HG03060 (cell line): ENCODE results near the gene GATA6.

Source experiments
- ATAC-seq: cut with Tn5 transposase; IDR thresholded peaks from one replicate; pipeline ENCODE4 v1.9.1; 2021; ENCODE audit warnings: low read depth, moderate number of reproducible peaks; ENCODE audit not compliant: unreplicated experiment

GATA6 gene

DNA sequence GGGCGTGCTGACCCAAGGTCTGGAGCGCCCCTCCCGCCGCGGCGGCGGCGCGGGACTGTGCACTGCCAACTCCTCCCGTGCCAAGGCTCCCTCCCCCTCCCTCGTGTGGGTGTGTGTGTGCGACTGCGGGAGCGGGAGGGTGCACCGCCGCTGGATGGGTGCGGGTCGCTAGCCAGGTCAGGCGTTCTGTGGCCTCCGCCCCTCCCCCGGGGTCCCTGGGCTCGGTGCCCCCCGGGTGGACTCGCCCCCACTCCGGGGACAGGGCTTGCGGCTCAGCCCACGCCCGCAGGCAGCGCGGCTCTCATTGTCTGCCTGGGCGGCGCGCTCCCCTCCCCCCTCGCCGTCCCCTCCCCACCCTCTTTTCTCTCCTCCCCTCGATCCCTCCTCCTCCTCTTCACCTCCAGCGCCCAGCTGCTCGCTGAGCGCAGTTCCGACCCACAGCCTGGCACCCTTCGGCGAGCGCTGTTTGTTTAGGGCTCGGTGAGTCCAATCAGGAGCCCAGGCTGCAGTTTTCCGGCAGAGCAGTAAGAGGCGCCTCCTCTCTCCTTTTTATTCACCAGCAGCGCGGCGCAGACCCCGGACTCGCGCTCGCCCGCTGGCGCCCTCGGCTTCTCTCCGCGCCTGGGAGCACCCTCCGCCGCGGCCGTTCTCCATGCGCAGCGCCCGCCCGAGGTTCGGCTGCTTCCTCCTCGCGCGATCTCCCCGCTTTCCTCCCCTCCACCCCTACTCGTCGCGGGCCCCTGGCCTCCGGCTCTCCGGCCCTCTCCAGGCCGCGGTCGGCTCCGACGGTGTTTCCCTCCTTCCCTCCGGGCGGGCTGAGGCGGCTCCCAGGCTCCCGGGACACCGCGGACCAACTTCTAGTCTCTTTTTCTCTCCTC lies at the start of gene GATA6:
TSS of gene GATA6 (plus strand) at position 579 of the 878 bp plus-strand sequence. CDS start 1,556 bp downstream, outside the sequence.
- no peak for ATAC-seq

DNA sequence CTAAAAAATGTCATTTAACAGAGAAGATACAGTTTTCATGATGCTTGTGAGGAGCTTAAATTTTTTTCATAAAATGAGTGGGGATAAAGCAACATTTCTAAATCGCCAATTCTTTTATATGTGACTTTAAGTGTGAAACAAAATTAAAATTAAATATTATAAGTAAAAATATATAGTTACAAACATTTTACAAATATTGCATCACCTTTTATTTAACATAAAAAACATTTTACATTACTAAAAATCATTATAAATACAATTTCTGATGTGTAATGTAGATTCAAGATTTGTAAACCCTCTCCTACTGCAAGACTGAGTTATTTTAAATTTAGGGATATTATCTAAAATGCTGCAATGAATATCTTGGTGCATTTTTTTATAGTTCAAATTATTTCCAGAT lies 44.4 kb upstream of the GATA6 start:
- ATAC-seq = no peak

DNA sequence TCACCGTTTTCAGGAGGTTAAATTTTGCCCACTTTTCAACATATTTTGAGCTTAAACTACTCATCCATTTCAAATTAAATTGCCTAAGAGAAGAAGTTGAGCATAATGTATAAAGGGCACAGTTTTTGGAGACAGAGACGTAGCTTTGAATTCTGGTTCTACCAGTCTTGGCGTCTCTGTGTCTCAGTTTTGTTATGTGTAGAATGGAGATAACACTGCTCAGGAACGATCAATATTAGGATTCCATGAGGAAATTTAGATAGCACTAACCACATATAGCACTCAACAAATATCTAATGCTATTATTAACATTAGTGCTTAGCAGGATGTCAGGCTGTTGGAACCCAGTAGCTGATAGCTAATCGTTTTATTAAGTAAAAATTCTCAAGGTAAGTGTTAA lies 40.4 kb upstream of the GATA6 start:
- ATAC-seq = no peak

DNA sequence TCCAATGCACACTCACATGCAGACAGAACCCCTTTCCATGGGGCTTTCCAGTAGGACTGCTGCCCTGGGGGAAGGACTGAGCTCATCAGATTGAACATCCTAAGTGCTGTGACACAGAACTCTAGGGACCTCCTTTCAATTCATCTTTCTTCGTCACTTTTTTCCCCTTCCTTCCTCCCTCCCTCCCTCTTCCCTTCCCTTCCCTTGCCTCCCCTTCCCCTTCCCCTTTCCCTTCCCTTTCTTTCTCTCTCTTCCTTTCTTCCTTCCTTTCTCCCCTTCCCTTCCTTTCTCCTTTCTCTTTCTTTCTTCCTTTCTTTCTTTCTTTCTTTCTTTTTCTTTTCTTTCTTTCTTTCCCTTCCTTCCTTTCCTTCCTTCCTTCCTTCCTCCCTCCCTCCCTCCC lies 39.6 kb upstream of the GATA6 start:
- no peak for ATAC-seq

DNA sequence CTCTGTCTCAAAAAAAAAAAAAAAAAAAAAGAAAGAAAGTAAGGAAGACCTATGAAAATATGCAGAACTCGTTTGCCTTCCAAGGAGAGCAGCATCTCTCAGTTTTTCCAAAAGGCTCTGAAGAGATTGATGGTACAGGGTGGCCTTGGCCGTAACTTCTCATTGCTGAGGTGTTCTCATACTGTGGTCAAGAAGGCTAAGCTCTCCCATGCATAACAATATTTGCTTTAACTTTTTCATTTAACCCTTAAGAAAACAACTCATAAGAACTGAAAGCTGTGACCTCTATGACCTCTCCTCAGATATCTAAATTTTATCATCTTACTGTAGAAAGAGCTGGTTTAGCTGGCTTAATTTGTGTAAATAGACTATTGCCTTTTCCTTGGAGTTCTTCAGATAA lies 37.1 kb upstream of the GATA6 start:
- ATAC-seq = no peak

DNA sequence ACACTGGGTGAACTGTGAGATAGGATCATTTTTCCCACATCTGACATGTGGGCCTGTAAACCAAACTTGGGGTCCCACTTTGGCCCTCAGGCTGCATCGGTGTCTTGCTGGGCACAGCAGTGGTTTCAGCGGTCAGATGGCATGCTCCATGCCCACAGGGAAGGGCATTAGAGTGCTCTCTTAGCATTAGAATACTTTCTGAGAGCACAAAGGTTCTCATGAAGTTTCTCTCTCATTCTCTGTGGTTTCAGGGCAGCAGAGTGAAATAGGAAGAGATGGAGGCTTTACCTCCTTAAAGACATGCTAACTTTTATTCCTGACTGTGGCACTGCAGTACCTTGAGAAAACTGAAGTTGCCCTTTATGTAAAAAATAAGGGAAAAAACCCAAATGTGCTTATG lies 36.6 kb upstream of the GATA6 start:
- ATAC-seq = no peak

DNA sequence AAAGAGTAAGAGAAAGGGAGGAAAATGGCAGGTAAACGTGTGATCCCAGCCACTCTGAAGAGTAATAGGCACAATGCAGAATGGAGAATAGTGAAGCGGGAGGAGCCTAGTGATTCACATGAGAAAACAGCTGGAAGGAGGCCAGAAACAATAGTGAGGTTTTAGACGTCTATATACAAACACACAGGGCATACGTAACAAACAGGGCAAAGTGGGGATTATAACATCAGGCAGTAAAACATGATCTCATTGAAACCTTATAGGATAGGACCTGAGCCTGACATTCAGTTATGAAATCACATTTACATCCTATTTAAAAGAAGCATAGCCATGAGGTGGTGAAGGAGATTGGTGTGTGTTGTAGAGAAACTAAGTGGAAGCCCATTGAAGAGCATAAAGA lies 33.0 kb upstream of the GATA6 start:
- ATAC-seq = no peak

DNA sequence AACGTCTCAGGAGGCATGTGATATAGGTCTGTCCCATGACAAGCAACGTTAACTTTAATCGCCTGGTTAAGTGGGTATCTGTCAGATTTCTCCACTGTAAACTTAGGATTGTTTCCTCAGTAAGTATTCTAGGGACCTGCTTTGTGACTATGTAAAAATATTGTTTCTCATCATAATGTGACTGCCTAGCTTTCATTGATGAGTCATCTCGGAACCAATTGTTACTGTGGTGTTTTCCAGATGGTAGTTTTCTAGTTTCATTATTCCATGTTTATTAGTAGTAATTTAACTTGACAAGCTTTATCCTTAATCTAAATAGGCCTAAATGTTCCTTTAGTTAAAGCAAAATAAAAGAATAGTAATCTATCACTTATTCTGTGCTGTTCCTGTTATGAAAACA lies 28.2 kb upstream of the GATA6 start:
- no peak for ATAC-seq

DNA sequence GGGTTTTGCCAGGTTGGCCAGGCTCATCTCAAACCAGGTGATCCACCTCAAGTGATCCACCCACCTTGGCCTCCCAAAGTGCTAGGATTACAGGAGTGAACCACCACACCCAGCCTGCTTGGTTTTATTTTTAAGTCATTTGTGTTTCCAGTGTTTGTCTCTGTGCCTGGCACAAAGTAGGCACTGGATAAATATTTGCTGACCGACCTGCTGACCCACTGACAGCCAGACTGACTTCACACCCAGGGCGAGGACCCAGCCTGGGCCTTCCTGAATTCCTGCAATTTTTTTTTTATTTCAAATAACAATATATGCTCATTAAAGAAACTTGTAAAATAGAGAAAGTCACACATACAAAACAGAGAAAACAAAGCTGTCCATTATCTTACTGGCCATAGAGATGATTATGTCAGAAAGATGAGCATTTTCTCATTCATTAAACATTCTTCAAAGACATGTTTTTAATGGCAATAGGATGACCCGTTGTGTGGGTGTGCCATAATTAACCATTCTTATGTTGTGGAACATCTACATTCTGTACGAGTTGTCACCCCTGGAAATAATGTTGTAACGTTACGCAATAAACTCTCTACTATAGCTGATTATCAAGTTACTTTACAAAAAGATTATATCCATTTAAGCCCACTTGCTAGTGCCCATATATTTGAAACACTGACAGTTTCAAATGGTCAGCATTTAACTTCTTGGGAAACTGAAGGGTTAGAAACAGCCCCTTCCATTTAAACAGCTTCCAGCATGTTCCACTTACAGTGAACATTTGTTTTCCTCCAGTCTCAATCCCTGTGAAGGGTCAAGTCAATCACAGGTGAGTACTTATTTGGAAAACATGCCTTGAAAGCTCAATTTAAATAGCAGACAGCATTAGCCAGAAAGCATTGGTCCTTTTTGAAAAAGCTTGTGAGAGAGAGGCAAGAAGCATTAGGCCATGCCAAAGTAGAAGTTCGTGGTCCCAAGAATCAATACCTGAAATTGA lies 25.7 kb upstream of the GATA6 start:
- no peak for ATAC-seq

DNA sequence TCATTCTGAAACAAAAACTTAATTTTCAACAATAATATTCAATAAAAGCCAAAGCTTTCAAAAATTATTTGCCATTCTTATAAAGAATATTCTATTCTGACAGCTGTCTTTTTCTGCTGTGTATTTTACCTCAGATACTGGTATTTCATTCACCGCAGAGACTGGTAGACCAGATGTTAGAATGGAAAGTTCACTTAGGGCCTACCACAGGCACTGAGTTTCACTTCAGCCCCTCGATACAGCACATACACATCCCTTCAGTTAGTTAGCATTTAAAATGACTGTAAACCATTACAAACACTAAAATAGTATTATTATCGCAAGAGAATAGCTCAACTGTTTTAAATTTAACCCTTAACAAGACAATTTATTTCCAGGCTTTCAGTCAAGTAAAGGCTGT lies 24.2 kb upstream of the GATA6 start:
- ATAC-seq = no peak

DNA sequence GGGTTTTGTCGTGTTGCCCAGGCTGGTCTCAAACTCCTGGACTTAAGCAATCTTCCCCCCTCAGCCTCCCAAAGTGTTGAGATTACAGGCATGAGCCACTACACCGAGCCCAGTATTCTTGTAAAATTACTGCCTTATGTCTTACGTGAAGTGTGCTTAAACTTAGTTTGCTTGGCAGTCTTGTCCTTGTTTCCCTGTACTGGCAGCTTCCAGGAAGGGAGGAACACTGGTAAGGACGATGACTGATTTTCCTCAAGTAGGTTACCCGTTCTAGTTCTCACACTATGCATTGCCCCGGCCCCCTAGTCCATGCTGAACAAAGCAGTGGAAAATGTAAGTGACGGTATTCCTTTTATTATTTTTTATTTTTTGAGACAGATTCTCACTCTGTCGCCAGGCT lies 19.7 kb upstream of the GATA6 start:
- ATAC-seq = no peak

DNA sequence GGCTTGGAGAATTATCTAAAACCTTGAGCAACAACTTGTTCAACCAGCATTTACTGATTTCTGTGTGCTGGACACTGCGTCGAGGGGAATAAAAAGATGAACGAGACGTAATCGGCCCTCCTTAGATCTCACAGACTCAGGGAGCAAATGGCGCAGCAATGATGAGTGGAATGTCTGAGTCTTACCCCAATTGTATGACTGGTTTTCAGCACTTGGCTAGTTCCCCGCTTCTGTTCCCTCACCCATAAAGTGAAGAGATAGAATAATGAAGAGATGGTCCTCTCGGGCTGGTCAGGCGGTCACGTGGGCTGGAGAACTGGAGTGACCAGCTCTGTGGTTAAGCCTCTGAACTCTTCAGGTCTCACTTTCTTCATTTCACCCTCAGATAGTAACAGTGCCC lies 17.3 kb upstream of the GATA6 start:
- ATAC-seq = no peak

DNA sequence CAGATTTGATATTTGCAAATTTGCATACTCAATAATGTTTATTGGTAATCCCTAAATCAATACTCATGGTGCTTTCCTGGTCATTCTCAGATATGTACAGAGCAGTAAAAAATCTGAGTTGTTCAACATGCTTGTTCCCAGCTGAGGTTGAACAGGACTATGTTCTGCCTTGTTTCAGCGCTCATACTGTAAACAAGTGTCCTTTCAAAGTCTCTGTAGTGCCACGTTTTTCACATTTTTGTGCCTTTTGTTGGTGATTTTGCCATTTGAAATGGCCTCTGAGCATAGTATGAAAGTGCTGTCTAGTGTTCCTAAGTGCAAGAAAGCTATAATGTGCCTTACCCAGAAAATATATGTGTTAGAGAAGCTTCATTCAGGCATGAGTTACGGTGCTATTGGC lies 16.0 kb upstream of the GATA6 start:
- ATAC-seq = no peak

DNA sequence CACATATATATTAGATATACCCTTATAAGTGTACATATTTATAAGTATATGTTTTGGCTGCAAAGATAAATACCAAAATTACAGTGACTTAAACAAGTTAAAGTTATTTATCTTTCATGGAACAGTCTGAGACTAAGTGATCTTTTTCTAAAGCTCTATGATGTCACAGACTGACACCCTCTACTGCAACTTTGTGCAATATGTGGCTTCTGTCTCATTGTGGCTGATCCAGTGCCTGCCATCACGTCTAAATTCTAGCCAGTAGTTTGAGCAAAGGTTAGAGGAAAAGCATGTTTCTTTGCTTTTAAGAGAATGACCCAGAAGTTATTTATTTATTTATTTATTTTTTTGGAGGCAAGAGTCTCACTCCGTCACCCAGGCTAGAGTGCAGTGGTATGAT lies 13.8 kb upstream of the GATA6 start:
- no peak for ATAC-seq

DNA sequence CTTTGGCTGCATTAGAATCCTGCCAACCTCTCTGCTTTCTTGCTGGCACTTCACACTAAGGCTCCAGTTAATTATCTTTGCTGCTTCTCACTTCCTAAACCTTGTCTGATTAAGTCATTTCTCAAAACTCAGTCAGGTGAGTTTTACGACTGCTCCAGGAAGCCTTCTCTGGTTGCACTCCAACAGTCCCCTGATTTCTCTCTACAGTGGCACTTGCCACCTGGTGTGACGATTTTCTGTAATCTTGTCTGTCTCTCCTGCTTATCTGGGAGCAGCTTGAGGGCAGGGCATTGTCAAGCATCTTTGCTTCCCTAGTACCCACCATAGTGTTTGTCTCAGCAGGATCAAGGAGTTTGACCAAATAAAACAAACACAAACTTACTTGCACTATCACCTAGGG lies 10.4 kb upstream of the GATA6 start:
- ATAC-seq = no peak

DNA sequence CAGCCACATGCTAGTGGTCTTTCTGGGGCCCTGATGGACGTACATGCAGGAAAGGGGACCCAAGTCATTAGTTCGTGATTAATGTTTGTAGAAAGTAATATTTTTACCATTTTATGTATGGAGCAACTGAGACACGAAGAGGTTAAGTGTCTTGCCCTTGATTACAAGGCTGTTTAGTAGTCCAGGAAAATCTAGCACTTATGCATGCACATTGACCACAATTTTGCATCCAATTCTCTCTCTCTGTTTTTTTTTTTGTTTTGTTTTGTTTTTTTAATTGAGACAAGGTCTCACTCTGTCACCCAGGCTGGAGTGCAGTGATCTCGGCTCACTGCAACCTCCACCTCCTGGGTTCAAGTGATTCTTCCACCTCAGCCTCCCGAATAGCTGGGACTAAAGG lies 8.3 kb upstream of the GATA6 start:
- no peak for ATAC-seq

DNA sequence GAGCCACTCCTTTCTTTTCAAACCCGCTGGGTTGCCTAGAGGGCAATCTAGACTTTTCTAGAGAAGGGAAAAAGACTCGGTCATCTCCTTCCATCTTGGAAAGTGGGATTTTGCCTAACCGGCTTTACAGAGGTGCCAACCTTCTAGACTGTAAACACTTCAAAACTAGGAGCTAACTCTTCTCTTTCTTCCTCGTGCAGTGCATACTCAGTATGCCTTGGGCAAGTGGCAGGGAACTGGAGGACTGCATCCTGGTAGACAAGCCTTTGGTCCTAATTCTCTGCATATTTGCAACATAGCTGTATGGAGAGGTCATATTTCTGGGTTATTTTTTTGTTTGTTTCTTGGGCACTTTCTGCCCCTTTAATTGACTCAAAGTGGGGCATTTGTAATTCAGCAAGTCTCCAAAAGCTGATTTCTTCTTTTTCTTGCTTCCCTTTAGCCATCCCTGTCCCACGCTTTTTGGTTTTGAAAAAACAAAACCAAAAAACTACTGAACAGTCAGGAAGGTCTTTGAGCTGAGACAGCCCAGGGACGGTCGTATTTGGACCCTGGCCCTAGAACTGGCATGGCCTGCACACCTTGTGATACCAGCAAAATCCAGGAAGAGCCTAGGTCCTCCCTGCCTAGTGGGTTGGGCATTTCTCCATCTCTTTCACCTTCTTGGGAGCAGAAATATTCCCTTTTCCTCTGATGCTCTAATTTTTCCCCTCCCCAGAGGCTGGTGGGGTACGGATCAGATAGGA lies 5.8 kb upstream of the GATA6 start:
- no peak for ATAC-seq

DNA sequence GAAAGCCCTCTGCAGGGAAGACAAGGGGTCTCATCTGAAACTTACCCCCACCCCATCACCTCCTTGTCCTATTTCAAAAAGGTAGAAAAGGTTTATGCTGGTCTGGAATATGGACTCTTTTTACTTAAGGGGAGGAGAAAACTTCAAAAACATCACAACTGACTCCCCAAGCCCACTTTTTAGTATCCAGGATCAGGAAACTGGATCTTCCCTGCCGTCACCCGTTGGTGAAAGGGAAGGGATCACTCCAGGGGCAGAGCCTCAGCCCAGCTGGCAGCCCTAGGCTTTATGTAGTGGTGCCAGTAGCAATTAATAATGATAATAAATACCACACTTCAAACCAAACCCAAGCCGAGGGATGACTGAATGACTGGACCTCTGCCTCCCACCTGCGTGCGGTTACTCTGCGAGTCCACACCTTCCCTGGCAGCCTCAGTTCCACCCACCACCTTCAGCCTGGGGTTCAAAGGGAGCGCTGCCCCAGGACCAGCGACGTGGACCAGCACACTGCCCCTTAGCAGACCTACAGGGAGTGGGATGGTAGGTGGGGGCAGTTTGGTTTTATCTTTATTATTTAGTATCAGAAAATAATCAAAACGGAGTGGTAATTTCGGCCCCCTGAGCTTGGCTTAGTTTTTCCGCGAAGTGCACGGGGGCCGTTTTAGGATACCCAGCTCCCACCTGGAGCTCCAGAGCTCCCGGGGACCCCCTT lies 4.9 kb upstream of the GATA6 start:
- ATAC-seq = no peak

DNA sequence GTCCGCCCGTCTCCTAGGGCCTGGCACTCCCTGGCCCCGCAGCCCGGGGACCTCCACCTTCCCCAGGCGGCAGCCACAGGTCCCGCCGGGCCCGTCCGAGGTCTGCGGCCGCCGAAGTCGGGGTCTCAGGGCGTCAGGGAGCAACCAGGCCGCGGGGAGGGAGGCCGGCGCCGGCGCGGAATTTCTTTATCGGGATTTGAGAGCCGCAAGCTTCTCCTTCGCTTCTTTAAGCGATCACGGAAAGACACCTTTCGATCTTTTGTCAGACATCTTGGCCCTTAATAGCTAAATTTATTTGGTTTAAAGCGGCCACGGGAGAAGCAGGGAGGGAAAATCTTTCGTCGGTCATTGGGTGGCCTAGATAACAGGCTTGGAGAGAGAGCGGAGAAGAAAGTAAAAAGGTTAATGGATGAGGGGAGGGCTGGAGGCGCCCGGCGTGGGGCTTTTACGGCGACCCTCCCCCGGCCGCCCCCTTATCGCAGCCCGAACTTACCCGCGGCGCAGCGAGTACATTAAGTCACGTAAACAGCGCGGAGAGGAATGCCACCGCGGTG lies 4.3 kb upstream of the GATA6 start:
- ATAC-seq = no peak

DNA sequence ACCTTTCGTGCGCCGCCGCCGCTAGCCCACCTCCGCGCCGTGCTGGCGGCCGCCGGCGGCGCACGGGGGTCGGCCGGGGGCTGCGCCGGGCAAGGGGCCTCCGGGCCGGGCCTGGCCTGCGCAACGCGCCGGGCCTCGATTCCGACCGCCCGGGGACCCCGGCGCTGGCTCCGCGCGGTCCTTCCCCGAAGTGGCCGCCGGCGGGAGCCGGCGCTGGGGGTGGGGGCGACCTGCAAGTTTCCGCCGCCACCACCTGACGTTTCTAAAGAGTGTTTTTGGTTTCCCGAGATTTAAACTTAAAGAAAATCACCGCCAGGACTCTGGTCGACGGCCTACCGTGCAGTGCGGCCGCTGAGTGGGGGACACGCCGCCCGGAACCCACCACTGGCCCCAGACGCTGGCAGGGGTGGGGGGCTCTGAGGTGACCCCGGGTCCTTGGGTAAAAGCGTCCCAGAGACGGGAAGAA lies 3.8 kb upstream of the GATA6 start:
- no peak for ATAC-seq
